ENCODE data around the gene POLN. TPM values are rescaled to one million over a fixed set of nuclear protein-coding genes. Genes with fewer than 3 reads are reported as not detected.

POLN gene
- total RNA-seq = 2.0 TPM in 2 replicates

GRCh38 chr4:2241410-2242353 is at the start of gene POLN, which contains the start of gene HAUS3:
TSS of gene POLN (minus strand) at chr4:2242121. CDS start at chr4:2229231, 12,890 bp downstream.
TSS of gene HAUS3 (minus strand) at chr4:2242121. CDS start at chr4:2240946, 1,175 bp downstream.

DNA sequence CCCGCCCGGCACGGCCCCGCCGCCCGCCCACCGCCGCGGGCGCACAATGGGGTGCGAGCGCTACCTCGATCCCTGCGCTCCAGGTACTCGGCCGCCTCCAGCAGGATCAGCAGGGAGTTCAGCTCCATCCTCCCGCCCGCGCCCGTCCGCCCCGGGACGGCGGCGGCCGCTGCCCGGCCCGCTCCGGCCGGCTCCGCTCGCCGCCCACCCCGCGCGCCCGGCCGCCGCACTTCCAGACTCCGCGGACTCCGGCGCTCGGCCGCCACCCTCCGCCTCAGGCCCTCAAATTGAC is 19.9 kb upstream of the POLN start, which contains the start of gene MXD4:
MXD4 (minus strand) TSS at position 257 of the 292 bp plus-strand sequence; CDS start at position 128, 129 bp downstream.

GRCh38 chr4:2059046-2059725 is 182.7 kb downstream of the POLN start, which contains the start of gene NAT8L:
TSS of gene NAT8L (plus strand) at chr4:2059327. CDS start at chr4:2059512, 185 bp downstream.

Small RNA genes lying within 50 kb of the gene (small RNA-seq; reads per million reads assigned to genes)
- not detected for gene COX6B1P5

Other genes with a start within 250 kb of the POLN start
- 21.6 and 24.3 TPM in 2 replicates for gene NELFA, start 233.1 kb downstream of the POLN start, total RNA-seq
- under 0.01 TPM in 2 replicates for gene NAT8L, start 182.8 kb downstream of the POLN start, total RNA-seq
- gene HAUS3, start within 50 bp of the POLN start, total RNA-seq = 7.8 and 13.6 TPM in 2 replicates
- 72.3 and 97.3 TPM in 2 replicates for gene MXD4, start 20.0 kb upstream of the POLN start, total RNA-seq
- gene ZFYVE28, start 176.5 kb upstream of the POLN start, total RNA-seq = 8.5 and 11.4 TPM in 2 replicates
- 0.19 TPM in 1 of 2 replicates, not detected in the other for gene CFAP99, start 176.8 kb upstream of the POLN start, total RNA-seq
- 73.5 and 101 TPM in 2 replicates for gene RNF4, start 227.0 kb upstream of the POLN start, total RNA-seq